Kidney (tissue), 14 donors: ENCODE measurements around the gene PLEKHM2. TPM values are rescaled to one million over a fixed set of nuclear protein-coding genes. Genes with fewer than 3 reads are reported as not detected.

ENCODE experiments used
- DNase-seq, 5 donors: peaks; one replicate each; pipeline ENCODE4 v3.0.0-alpha.2; 2013 to 2020
- FAIRE-seq: peaks from 2 replicates; lab custom pipeline; 2012; peaks lifted over from hg19 to GRCh38; lab: Jason Lieb, UNC
- H3K27ac ChIP-seq, 2 donors: one replicate each; pipeline ENCODE4 v1.7.0; 2013; ENCODE audit warnings: low read depth in 2 of 2, low read length in 2 of 2, inconsistent platforms in 1 of 2
- H3K27me3 ChIP-seq: one replicate; pipeline ENCODE4 v1.7.1; 2013; ENCODE audit warnings: low read length, inconsistent platforms; ENCODE audit not compliant: control insufficient read depth, insufficient read depth
- H3K36me3 ChIP-seq, 3 donors: one replicate each; pipeline versions ENCODE4 v1.7.0 to v1.7.1; 2013; ENCODE audit warnings: low read length in 3 of 3, control low read depth in 1 of 3, inconsistent platforms in 1 of 3; ENCODE audit not compliant: insufficient read depth in 3 of 3, control insufficient read depth in 2 of 3
- H3K4me1 ChIP-seq, 3 donors: one replicate each; pipeline versions ENCODE4 v1.7.0 to v1.7.1; 2013; ENCODE audit warnings: low read length in 3 of 3, inconsistent platforms in 1 of 3, low read depth in 1 of 3; ENCODE audit not compliant: control insufficient read depth in 2 of 3, insufficient read depth in 2 of 3
- H3K4me3 ChIP-seq, 3 donors: one replicate each; pipeline versions ENCODE4 v1.7.0 to v1.8.1; 2013; ENCODE audit warnings: low read length in 3 of 3, control low read depth in 1 of 3, inconsistent platforms in 1 of 3
- H3K9ac ChIP-seq, 3 donors: one replicate each; pipeline versions ENCODE4 v1.7.0 to v1.7.1; 2013; ENCODE audit warnings: low read length in 3 of 3, control low read depth in 1 of 3, inconsistent platforms in 1 of 3
- H3K9me3 ChIP-seq, 3 donors: one replicate each; pipeline versions ENCODE4 v1.7.0 to v1.7.1; 2013; ENCODE audit warnings: low read length in 3 of 3, control low read depth in 1 of 3, inconsistent platforms in 1 of 3; ENCODE audit not compliant: control insufficient read depth in 2 of 3, insufficient read depth in 1 of 3
- CTCF ChIP-seq: IDR thresholded peaks from 3 replicates; pipeline ENCODE4 v1.5.1; 2012; ENCODE audit warnings: mild to moderate bottlenecking, moderate library complexity, borderline replicate concordance; ENCODE audit not compliant: insufficient read depth; ENCODE audit errors: extremely low read depth
- intact Hi-C: fragments of 100-400 bp; cut with DNase I; formaldehyde crosslinking; loops from one replicate; pipeline ENCODE4 v1.11.1; 2022
- polyA plus RNA-seq: library from polyadenylated mRNA; stranded (reverse); fragments of 350-450 nt; fragmentation: Illumina TruSeq; extraction: RNeasy Lipid Tissue Mini Kit (QIAGEN cat#74804); gene quantifications from one replicate; pipeline ENCODE4 v1.2.3, GENCODE V29; 2014; ENCODE audit warnings: low read depth, low replicate concordance; ENCODE audit not compliant: insufficient read depth
- total RNA-seq: library from RNA; stranded (reverse); fragmentation: NEBNext Ultra II Directional; extraction: Animal tissue kit (Norgen Biotek cat#: 25700); gene quantifications from one replicate; pipeline ENCODE4 v1.2.1, GENCODE V29; 2021
- donor health status: control.
- donor health status: control.
- donor health status: control.
- donor health status: control.
- donor health status: control.
- donor health status: DM: yes; HTN: yes; CAD: no.
- donor health status: Normal renal cell carcinoma (clear cell type).

The PLEKHM2 gene
- total and polyA plus RNA-seq, 2 donors from 2014 or later = 21.7 to 65.7 TPM

- intact Hi-C loops = no loop called here
- FAIRE-seq = no peak
- DNase-seq = no peak
- H3K36me3 ChIP-seq = no peaks in the 10 kb centered on the region
- TF ChIP-seq CTCF = no peak
- no peak overlapping the region for H3K27ac ChIP-seq
- H3K9me3 ChIP-seq = no peaks in the 10 kb centered on the region
- H3K4me1 ChIP-seq = peaks cover 0 to 15% (median 0%) of the 10 kb centered on the region in 3 donors
- H3K27me3 ChIP-seq = no peaks in the 10 kb centered on the region
- no peak overlapping the region for H3K9ac ChIP-seq
- H3K4me3 ChIP-seq = no peak overlapping the region
These were observed 64.7 kb downstream of the PLEKHM2 start for GRCh38 chr1:15748690-15749398.

GRCh38 chr1:15749399-15750291 is 65.5 kb downstream of the PLEKHM2 start:
- H3K27me3 ChIP-seq = no peaks in the 10 kb centered on the region
- intact Hi-C loops = no loop called here
- FAIRE-seq (no peak), DNase-seq (peak in 1 of 5 donors; percentile 89)
- peaks cover 0 to 15% (median 0%) of the 10 kb centered on the region in 3 donors for H3K4me1 ChIP-seq
- H3K9me3 ChIP-seq = no peaks in the 10 kb centered on the region
- H3K36me3 ChIP-seq = no peaks in the 10 kb centered on the region
- no peak overlapping the region for H3K27ac ChIP-seq
- H3K4me3 ChIP-seq = no peak overlapping the region
- H3K9ac ChIP-seq = no peak overlapping the region
- TF ChIP-seq CTCF = no peak

- no peak overlapping the region for H3K9ac ChIP-seq
- peak in 1 of 5 donors; percentile 53 for DNase-seq
- no peaks in the 10 kb centered on the region for H3K36me3 ChIP-seq
- H3K4me1 ChIP-seq = peaks cover 0 to 15% (median 0%) of the 10 kb centered on the region in 3 donors
- intact Hi-C loops = no loop called here
- H3K9me3 ChIP-seq = no peaks in the 10 kb centered on the region
- no peaks in the 10 kb centered on the region for H3K27me3 ChIP-seq
- no peak for TF ChIP-seq CTCF
- H3K27ac ChIP-seq = no peak overlapping the region
- H3K4me3 ChIP-seq = no peak overlapping the region
- no peak for FAIRE-seq
These were observed 66.8 kb downstream of the PLEKHM2 start for GRCh38 chr1:15750924-15751323.
